Measurements from ENCODE around the gene SLC6A12.

The SLC6A12 gene

GRCh38 chr12:160858-161257 lies 53.1 kb downstream of the SLC6A12 start:
- no peak for DNase-seq

DNA sequence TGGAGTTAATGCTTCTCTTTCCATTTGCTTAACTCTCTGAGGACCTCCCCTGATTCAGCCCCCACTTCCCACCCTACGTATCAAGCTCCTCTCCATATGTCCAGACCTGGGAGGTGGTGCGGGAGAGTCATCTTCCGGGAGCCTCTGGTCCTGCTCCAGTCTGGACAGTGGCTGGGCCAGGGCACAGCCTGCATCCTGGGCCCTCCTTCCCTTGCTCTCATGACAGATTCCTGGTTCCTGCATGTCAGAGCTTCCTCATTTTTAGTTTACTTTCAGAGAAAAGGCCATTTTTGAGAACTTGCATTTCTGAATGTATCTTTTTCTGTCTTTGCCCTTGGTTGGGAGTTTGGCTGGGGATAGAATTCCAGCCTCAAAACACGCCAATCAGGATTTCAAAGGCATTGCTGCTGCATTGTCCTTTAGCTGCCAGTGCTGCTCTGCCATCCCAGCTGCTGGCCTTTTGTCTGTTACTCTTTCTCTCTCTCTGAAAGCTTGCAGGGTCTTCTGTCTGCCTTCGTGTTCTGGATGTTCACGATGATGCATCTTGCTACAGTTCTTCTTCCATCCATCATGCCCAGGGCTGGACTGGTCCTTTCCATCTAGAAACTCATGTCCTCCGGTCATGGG lies 54.7 kb downstream of the SLC6A12 start:
- peak in 1 of 2 experiments; percentile 6 for DNase-seq

DNA sequence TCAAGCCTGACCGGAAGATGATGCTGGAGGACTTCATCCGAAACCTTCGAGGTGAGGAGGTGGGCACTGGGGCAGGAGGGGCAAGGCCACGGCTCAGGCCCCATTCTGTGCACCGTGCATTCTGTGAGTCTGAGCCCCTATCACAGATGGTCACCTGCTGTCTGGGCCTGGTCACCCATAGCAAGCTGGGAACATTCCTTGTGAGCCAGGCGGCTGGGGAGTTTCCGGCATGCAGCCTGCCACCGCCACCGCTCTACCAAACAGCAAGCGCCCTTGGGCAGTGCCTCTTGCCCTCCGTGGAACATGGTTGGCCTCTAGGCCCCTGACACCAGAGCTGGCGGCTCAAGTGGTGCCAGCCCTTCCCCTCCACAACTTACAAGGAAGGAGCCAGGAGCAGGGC lies 56.3 kb downstream of the SLC6A12 start:
- DNase-seq = no peak

- DNase-seq = no peak
These were observed 57.0 kb downstream of the SLC6A12 start for GRCh38 chr12:156945-157344.

DNA sequence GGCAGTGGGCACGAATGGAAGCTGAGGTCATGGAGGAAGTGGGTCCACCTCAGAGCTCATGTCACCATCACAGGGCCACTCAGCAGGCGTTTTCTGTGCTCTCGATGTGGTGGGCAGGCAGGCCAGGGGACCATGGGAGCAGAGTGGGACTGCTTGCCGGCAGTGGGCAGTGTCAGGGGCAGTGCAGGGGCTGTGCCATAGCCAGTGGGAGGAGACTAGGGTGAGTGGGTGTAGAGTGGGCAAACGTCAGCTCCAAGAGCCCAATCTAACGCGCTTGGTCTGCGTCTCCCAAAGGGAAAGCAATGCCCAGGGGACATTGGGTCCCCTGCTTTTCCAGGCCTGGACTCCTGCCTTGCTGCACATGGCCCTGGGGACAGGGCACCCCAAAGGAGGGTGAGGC lies 58.3 kb downstream of the SLC6A12 start:
- DNase-seq = no peak

- DNase-seq = no peak
These were observed 59.0 kb downstream of the SLC6A12 start for GRCh38 chr12:155006-155405.

GRCh38 chr12:154058-154457 lies 59.9 kb downstream of the SLC6A12 start:
- no peak for DNase-seq

DNA sequence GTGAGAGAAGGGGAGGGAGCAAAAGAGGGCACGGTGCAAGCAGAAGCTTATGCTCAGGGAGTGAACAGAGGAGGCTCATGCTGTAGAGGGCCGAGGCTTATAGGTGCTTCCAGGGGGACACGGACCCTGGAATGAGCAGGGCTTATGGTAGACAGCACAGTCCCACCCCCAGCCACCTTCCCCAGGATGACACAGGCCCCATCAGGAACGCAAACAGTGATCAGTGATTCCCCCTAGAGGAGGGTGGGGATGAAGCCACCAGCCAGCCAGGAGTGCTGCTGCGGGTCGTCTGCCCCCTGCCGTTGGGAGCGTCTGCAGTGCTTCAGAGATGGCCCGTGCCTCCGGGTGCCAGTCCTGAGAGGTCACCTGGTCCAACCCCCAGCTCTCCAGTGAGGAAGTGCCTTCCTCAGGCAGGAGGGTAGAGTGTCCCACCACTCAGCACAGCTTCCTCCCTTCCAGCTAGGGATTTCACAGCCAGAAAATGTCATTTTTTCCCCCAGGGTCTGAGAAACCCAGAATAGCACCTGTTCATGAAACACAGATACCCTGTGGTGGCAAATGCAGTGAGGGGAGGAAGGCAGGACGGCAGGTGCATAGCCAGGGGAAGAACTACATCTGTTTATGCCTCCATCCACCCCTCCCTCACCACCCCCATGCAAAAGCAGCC lies 60.7 kb downstream of the SLC6A12 start:
- DNase-seq = peak; percentile 65 to 67

DNA sequence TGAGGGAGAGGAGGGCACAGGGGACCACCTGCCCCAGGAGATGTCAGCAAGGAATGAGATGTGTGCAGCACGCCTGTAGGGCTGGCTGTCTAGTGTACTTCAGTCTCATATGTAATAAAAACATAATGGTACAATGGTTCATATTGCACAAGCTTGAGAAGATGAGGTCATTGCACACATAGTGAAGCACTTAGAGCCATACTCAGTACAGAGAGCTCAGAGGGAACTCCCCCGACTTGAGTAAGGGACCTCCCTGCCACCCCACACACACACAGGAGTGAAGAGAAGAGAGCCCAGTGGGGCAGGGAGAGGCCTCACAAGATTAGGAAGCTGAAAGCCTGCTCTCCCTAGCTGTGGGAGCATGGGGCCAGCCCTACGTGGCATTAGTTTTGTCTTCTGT lies 61.5 kb downstream of the SLC6A12 start:
- no peak for DNase-seq

GRCh38 chr12:151579-151978 lies 62.4 kb downstream of the SLC6A12 start:
- DNase-seq = no peak

- DNase-seq = no peak
These were observed 65.1 kb downstream of the SLC6A12 start for GRCh38 chr12:148676-149416.

DNA sequence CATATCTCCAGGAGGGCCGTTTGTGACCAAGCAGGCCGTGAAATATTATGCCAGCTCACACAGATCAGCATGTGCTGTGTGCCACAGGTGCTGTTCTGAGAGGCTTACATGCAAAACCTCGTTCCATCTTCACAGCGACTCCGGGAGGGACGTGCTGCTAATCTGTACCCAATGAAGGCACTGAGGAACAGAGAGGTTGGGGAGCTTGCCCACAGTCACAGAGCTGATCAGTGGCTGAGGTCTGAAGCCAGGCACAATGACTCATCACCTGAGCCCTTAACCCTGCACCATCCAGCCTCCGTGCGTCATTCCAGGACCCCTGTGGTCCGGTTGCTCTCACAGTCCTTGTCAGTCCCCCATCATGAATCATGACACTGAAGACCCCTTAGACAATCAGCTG lies 66.7 kb downstream of the SLC6A12 start:
- DNase-seq = no peak

DNA sequence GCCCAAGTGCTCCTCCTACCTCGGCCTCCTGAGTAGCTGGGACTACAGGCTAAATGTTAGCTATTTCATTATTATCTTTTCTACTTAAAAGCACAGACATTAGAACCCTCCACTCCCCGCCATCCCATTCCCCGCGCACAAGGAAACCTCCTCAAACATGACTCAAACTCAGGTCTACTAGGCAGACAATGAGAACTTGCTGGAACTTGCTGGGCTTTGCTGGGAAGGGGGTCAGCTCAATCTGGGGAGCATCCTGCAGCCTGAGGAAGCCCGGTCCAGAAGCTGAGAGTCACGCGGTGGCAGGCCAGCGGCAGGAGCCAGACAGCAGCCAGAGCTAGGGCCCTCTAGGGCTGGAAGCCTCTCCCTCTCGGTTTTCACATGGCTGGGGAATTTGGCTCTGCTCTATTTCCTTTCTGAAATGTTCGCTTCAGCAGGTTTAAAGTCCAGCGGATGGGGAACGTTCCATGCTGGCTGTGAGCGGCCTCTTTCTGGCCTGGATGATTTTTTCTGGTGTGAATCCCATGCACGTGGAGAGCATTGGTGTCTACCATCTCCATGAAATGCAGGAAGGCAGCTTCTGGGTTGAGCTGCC lies 68.5 kb downstream of the SLC6A12 start:
- DNase-seq = no peak

DNA sequence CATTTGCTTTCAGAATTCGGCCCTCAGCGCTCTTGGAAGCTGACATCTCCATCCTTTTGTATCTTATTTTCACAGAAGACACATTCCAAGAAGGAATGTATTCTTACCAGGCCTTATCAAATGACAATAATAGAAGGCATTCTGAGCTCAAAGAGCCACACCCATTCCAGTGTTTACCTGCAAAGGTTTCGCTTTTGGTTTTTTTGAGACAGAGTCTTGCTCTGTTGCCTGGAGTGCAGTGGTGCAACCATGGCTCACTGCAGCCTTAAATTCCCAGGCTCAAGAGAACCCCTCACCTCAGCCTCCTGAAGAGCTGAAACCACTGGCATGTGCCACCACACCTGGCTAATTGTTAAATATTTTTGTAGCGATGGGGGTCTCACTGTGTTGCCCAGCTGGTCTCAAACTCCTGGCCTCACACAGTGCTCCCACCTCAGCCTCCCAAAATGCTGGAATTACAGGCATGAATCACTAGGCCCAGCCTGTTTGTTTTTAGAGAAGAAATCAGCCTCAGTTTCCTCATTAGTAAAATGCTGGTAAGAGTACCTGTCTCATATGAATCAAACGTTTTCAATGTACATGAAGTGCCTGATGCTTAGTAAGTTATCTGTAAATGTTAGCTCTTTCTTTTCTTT lies 69.2 kb downstream of the SLC6A12 start:
- DNase-seq = no peak

DNA sequence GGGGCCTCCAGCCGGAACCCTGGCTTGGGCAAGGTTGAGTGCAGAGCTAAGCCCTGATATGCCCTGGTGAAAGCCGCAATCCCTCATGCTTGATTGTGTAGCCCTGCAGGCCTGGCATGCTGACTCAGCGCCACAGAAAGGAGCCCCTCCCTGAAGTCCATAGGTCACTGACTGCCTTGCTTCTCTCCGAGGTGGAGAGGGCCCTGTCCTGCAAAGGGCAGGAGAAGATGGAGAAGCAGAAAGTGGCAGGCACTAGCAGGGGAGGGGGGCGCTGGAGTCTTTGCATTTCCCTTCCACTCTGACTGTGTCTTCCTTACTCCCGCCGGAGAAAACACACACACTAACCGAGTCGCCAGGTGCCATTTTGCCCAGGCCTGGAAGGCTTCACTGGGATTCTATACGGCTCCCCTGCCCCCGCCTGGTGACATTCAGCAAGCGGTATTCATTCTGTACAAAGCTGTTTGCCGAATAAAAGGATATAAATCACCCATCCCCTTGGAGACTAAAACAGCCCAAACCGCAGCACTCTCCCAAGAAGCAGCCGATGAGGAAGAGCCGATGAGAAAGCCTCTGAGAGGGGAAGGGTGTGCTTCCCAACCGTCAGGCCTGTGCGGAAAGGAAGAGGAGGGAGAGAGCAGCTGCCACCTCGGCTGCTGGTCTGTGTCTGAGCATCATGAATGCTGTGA lies 69.8 kb downstream of the SLC6A12 start:
- no peak for DNase-seq

GRCh38 chr12:140162-140561 lies 73.8 kb downstream of the SLC6A12 start:
- no peak for DNase-seq
